Uterus (tissue), 2 donors: ENCODE measurements around the gene KIAA1328.

Source experiments
- POLR2A ChIP-seq, 2 donors: fragments of 450-650 bp; IDR thresholded peaks; one replicate each; pipeline ENCODE4 v1.6.1; 2016; ENCODE audit warnings: antibody characterized with exemption in 2 of 2, mild to moderate bottlenecking in 1 of 2, moderate library complexity in 1 of 2
- TF ChIP-seq, protein P1 (sequence below), 4 experiments: fragments of 200-600 bp in 2 of 4; fragments of 450-650 bp in 2 of 4; sonication (generic) in 2 of 4; IDR thresholded peaks; one replicate each; pipeline ENCODE4 v1.5.1; 2016 to 2019; ENCODE audit warnings: antibody characterized with exemption in 4 of 4, mild to moderate bottlenecking in 2 of 4, moderate library complexity in 1 of 4

DNA sequence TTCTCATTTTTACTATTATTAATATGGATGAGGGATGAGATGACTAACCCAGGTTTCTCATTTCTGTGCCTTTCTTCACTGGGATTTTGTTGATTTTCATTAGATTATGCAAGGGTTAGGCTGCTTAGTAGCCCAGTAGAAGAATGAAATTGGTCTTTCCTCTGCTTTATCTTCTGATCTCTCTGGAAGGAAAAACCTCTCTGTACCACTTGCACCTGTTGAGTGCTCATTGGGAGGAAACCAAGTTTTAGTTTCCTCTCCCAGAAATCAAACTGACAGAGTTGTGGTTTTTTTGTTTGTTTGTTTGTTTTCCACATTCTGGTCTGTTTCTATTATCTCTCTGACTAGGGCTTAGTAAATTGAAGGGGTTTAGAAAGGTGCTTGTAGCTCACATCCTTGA lies 60.8 kb downstream of the KIAA1328 start:
- TF ChIP-seq, protein P1, sequence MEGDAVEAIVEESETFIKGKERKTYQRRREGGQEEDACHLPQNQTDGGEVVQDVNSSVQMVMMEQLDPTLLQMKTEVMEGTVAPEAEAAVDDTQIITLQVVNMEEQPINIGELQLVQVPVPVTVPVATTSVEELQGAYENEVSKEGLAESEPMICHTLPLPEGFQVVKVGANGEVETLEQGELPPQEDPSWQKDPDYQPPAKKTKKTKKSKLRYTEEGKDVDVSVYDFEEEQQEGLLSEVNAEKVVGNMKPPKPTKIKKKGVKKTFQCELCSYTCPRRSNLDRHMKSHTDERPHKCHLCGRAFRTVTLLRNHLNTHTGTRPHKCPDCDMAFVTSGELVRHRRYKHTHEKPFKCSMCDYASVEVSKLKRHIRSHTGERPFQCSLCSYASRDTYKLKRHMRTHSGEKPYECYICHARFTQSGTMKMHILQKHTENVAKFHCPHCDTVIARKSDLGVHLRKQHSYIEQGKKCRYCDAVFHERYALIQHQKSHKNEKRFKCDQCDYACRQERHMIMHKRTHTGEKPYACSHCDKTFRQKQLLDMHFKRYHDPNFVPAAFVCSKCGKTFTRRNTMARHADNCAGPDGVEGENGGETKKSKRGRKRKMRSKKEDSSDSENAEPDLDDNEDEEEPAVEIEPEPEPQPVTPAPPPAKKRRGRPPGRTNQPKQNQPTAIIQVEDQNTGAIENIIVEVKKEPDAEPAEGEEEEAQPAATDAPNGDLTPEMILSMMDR (IDR thresholded peaks at IDR 0.05) = no peak
- no peak for TF ChIP-seq POLR2A (IDR thresholded peaks at IDR 0.05)
